Forelimb muscle (tissue), 1 donor: ENCODE measurements around the gene PRDM5. TPM values are rescaled to one million over a fixed set of nuclear protein-coding genes. Genes with fewer than 3 reads are reported as not detected.

Source experiments
- DNase-seq: peaks from one replicate; pipeline ENCODE4 v3.0.0-alpha.2; 2013; ENCODE audit warnings: low read depth
- polyA plus RNA-seq: library from polyadenylated mRNA; unstranded; fragments of 120-200 nt; gene quantifications from one replicate; pipeline ENCODE4 v1.2.1, GENCODE V29; 2013; ENCODE audit not compliant: insufficient read length

PRDM5 gene
- polyA plus RNA-seq, 1 donor = 9.0 TPM

DNA sequence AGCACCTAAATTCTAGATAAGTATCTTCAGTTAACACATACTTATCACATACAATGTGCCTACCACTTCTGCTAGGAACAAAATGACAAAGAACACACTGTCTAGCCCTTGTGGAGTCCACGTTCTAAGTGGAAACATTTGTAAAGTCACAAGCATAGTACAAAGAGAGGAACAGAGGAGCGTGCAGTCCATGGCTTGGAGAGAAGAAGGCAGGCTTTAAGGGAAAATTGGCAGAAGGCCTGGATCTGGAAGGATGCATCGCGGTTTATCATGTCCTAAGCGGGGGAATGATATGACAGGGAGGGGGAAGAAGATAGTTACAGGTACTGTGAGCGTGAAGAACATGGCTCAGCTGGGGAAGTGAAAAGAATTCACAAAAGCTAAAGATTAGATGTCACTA, 218.0 kb downstream of the PRDM5 start:
- DNase-seq = peak; percentile 71

- DNase-seq = no peak
Measured at GRCh38 chr4:120703908-120704307, 218.6 kb downstream of the PRDM5 start.

DNA sequence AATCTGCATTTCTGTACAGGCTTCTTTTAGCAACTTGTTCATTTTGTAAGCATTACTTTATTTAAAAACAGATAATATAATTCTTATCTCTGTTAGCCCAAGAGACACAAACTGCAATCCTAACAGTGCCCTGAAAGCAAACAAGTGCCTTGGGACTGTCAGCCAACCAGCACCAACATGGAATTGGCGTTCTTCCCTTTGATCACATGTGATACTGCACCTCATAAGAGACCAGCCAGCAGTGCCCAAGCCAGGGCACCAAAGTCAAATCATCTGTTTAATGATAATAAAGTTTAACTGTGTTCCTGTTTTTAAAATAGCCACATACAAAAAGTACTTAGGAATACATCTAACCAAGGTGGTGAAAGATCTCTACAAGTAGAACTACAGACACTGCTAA, 223.2 kb downstream of the PRDM5 start:
- no peak for DNase-seq

DNA sequence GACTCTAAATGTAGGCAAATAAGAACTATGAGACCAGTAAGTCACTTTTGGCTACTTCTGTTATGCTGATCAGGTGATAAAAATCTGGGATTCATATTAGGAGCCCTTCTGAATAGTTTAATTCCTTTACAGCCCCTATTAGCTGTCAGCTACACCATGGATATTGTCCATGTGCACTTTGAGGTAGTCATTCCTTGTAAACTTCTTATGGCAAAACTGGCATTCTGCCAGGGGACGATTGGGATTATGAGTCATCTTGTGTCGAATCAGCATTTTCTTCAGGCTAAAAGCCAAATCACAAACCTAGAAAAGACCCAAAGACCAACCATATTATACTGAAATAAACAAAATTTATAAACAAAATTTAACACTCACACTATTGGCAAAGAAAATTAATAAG, 227.6 kb downstream of the PRDM5 start:
- no peak for DNase-seq

- DNase-seq = no peak
Measured at GRCh38 chr4:120693816-120694215, 228.7 kb downstream of the PRDM5 start.

- DNase-seq = no peak
Measured at GRCh38 chr4:120692964-120693363, 229.6 kb downstream of the PRDM5 start.

- no peak for DNase-seq
Measured at GRCh38 chr4:120691536-120691935, 231.0 kb downstream of the PRDM5 start.

DNA sequence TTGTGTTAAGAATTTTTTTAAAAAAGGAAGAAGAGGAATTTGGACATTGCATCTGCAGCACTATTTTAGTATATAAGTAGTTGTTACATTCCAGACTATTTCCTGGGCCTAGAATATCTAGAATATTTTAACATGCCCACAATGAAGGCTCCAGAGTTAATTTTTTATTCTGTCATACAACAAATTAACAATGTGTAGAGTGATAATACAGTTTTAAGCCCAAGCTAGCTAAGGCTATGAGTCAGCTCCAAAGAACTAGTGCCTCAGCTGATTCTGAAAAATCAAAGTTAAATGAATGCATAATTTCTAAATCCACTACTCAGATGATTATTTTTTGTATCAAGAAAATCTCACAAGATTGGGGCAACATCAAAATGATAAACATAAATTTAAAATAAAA, 231.4 kb downstream of the PRDM5 start:
- DNase-seq = no peak

- DNase-seq = no peak
Measured at GRCh38 chr4:120688791-120689190, 233.7 kb downstream of the PRDM5 start.

- no peak for DNase-seq
Measured at GRCh38 chr4:120685756-120686278, 236.7 kb downstream of the PRDM5 start.

GRCh38 chr4:120683897-120684540, 238.5 kb downstream of the PRDM5 start:
- no peak for DNase-seq

- DNase-seq = no peak
Measured at GRCh38 chr4:120682981-120683380, 239.5 kb downstream of the PRDM5 start.

DNA sequence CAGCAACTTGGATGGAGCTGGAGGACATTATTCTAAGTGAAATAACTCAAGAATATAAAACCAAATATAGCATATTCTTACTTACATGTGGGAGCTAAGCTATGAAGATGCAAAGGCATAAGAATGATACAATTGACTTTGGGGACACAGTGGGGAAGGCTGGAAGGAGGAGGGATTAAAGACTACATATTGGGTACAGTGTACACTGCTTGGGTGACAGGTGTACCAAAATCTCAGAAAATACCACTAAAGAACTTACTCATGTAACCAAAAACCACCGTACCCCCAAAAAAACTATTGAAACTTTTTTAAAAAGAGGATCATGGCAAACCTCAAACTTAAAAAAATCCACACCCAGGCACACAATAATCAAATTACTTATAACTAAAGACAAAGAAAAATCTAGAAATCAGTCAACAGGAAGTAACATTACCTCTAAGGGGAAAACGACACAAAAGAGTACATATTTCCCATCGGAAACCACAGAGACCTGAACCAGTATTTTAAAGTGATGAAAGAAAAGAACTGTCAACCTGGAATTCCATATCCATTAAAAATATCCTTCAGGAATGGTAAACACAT, 241.8 kb downstream of the PRDM5 start:
- no peak for DNase-seq

DNA sequence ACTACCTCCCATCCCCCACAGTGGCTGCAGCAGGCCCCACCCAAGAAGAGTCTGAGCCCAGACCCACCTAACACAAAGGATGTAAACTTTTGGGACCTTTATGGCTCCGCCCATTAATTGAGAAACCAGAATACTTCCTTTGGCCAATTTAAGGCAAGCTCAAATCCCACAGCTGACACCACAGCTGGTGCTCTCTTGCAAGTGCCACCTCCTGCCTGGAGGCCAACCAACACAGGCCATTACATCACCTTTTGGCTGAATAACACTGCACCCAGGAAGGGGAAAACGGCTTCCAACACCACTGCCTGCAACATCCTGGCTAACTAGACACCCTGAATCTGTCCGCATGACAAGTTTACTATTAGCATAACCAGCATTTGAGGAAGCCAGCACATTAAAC, 248.8 kb downstream of the PRDM5 start:
- no peak for DNase-seq

DNA sequence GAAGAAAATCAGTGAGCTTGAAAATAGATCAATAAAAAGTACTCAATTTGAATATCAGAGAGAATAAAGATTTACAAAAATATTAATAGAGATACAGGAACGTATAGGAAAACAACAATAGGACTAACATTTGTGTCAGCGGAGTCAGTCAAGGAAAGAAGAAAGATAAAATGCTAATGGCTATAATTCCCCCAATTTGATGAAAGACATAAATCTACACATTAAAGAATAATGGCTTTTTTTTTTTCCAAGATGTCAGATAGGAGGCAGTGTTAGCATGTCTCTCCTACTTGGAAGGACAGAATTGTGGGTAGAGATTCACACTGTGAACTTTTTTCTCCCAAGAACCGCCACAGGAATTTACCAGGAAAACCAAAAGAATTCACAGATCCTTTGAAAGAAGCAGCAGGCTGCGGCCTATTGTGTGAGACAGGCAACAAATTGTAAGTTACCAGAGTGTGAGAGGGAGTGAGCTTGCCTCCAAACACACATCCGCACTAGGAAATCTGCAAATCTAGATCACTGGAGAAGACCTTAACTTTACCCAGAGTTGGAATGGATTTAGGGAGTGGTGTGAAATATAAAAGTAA, 249.9 kb downstream of the PRDM5 start:
- no peak for DNase-seq

DNA sequence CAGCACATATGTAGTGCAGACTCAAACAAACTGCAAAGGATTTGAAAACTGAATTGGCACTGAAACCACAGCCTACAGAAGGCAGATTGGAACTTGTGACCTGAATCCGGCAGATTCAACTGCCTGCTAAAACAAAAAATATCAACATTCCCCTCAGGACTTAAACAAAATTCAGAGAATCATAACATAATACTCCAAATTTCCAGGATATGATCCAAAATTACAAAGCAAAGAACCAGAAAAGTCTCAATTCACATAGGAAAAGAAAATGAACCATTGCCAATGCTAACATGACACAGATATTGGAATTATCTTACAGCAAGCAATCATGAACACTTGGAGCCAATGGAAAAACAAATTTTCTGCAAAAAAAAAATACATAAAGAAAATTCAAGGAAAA, 250.4 kb downstream of the PRDM5 start:
- DNase-seq = peak; percentile 62

DNA sequence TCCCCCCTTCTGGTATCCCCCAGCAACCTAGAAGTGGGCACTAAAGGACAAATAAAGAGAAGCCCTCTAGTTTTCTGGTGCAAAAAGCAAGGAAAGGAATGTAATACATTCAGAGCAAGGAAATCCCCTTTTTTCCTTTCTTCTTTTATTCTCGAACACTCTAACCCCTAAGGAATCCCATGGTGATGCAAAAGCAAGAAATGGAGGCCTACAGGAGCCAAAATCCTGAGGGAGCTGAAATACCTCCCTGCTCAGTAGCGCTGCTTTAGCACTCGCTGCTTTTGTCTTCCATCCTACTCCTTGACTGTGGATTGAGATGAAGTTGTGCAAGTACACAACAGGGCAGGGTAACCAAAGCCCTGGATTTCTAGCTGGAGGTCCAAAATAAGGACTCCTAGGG, 251.0 kb downstream of the PRDM5 start:
- DNase-seq = no peak

- DNase-seq = no peak
Measured at GRCh38 chr4:120667102-120667501, 255.4 kb downstream of the PRDM5 start.

GRCh38 chr4:120664851-120665250, 257.7 kb downstream of the PRDM5 start:
- DNase-seq = no peak

GRCh38 chr4:120659616-120660170, 262.8 kb downstream of the PRDM5 start:
- no peak for DNase-seq

DNA sequence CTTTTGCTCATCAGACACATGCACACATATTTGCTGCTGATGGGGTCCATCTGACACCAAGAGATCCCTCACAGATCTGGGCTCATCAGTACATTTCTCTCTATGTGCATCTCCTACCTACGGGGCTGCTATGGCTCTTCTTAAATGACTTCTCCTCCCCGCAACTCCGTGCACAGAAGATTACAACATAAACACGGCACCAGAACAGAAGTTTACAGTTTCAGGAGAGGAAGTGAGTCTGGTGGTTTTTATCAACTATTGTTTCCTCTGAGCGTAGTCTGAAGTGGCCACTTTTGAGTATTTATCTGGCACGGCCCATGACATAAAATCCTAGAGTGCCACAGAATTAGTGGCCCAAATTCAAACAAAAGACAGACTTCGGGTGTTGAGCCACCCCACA, 263.8 kb downstream of the PRDM5 start:
- DNase-seq = no peak

DNA sequence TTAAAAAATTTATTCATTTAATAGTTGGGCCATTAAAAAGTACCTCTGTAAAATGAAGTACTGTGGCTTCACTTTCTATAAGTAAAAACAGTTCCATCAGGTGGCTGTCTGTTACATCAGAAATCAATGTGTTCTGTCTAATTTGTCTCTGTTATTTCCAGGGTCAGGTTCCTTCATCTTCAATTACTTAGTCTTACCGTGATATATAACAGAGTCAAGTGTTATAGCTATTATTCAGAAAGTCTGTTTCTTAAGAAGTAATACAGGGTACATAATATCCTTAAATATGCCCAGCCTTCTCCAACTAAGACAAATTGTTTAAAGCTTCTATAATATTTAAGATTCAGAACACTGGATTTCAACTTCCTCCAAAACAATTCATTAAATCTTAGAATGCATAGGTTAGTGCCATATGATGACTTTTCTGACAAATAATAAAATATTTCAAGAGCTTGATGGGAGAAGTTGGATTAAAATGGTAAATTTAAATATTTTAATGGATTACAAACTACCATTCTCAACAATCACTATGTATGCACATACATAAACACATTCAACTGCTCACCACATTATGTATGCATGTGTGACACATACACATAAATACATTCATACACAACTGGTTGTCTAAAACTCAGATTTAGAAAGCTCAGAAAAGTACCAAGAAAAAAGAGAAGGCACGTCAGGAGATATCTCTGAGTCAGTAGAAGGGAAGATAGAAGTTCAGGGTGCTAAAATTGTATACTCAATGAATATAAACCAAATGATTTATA, 268.5 kb downstream of the PRDM5 start:
- DNase-seq = no peak
